K562 (cell line): ENCODE results near the gene ANKZF1. TPM values are rescaled to one million over a fixed set of nuclear protein-coding genes. Genes with fewer than 3 reads are reported as not detected.

Experiments used
- CHD4 ChIP-seq: fragments of 200-600 bp; sonication (generic); IDR thresholded peaks from 3 replicates; pipeline ENCODE4 v1.6.1; 2012; ENCODE audit warnings: low read depth, mild to moderate bottlenecking, mixed read lengths, low read length, inconsistent platforms; ENCODE audit not compliant: insufficient read depth, insufficient replicate concordance, poor library complexity, severe bottlenecking
- DIDO1 ChIP-seq: fragments of 450-650 bp; IDR thresholded peaks from 2 replicates; pipeline ENCODE4 v1.6.1; 2016; ENCODE audit warnings: low read depth, missing biosample characterization, missing genetic modification characterization
- ETS2 ChIP-seq: IDR thresholded peaks from 2 replicates; pipeline ENCODE4 v1.6.1; 2016; ENCODE audit warnings: borderline replicate concordance, missing genetic modification characterization, mild to moderate bottlenecking, moderate library complexity, missing compliant biosample characterization; ENCODE audit not compliant: poor library complexity, severe bottlenecking
- GABPB1 ChIP-seq: sonication (generic); formaldehyde crosslinking; IDR thresholded peaks from 2 replicates; pipeline ENCODE4 v1.8.0; 2022; ENCODE audit warnings: mild to moderate bottlenecking, missing genetic modification reagents
- NFIC ChIP-seq: fragments of 450-650 bp; IDR thresholded peaks from 2 replicates; pipeline ENCODE4 v1.6.1; 2017; ENCODE audit warnings: mild to moderate bottlenecking, inconsistent platforms
- RUNX1 ChIP-seq: sonication (generic); IDR thresholded peaks from 2 replicates; pipeline ENCODE4 v1.6.1; 2016; ENCODE audit warnings: antibody characterized with exemption, low read depth
- SMAD4 ChIP-seq: fragments of 250-450 bp; sonication (Bioruptor Pico); conservative IDR thresholded peaks from 2 replicates; pipeline ENCODE4 v1.8.0; 2021; ENCODE audit warnings: inconsistent platforms, mild to moderate bottlenecking, moderate library complexity
- TBP ChIP-seq: optimal IDR thresholded peaks from 2 replicates; pipeline ENCODE3; 2011; ENCODE audit warnings: low read depth, low read length, improper control_type of control experiment
- TCF7 ChIP-seq: sonication (generic); IDR thresholded peaks from 2 replicates; pipeline ENCODE4 v1.6.1; 2016; ENCODE audit warnings: antibody characterized with exemption, borderline replicate concordance
- TEAD2 ChIP-seq: fragments of 450-650 bp; IDR thresholded peaks from 2 replicates; pipeline ENCODE4 v1.6.1; 2016; ENCODE audit warnings: missing genetic modification characterization, control low read depth, missing compliant biosample characterization
- ZNF324 ChIP-seq: fragments of 250-450 bp; sonication (Bioruptor Pico); IDR thresholded peaks from 2 replicates; pipeline ENCODE4 v1.4.0; 2020; ENCODE audit warnings: mild to moderate bottlenecking
- polyA plus RNA-seq, 8 experiments: library from polyadenylated mRNA; depleted of rRNA in 4 of 8; stranded (reverse) in 5 of 8; unstranded in 3 of 8; fragments of >200 nt; fragmentation: Nextera tagmentation in 2 of 8; fragmentation: Illumina TruSeq in 1 of 8; extraction: Ambion mirVana in 2 of 8; extraction: Trizol in 1 of 8; gene quantifications; 2 replicates each; pipeline versions ENCODE4 v1.2.1 to v1.2.3, GENCODE V29; 2011 to 2014; ENCODE audit warnings: inconsistent platforms in 1 of 8, missing spikeins in 1 of 8
- total RNA-seq, 7 experiments: library from RNA; depleted of rRNA in 6 of 7; stranded (reverse); fragments of >200 nt in 6 of 7; fragmentation: Illumina TruSeq in 2 of 7; extraction: Trizol in 2 of 7; gene quantifications; 2 replicates each; pipeline versions ENCODE4 v1.2.1 to v1.2.3, GENCODE V29; 2011 to 2021; ENCODE audit warnings: low replicate concordance in 1 of 7
- TF ChIP-seq, protein P1 (sequence below), 2 experiments: fragments of 450-650 bp in 1 of 2; sonication (generic) in 1 of 2; formaldehyde crosslinking in 1 of 2; IDR thresholded peaks; 2 replicates each; pipeline versions ENCODE4 v1.7.1 to v1.9.0; 2016 to 2022; ENCODE audit warnings: inconsistent platforms in 1 of 2, mild to moderate bottlenecking in 1 of 2, missing genetic modification reagents in 1 of 2
- TF ChIP-seq, protein P2 (sequence below): fragments of 450-650 bp; formaldehyde crosslinking; IDR thresholded peaks from 2 replicates; pipeline ENCODE4 v1.4.0; 2020; ENCODE audit warnings: mild to moderate bottlenecking, moderate library complexity
- TF ChIP-seq, protein P3 (sequence below): fragments of 200-800 bp; sonication (Bioruptor generic); IDR thresholded peaks from 2 replicates; pipeline ENCODE4 v1.6.1; 2017; ENCODE audit warnings: missing genetic modification characterization, missing compliant biosample characterization

The ANKZF1 gene
- total and polyA plus RNA-seq, 9 of the 15 experiments (the other 6 are each of a cell fraction or from before 2014, with no cell fraction given): 3.1 to 60.6 (median 31.0) TPM

DNA sequence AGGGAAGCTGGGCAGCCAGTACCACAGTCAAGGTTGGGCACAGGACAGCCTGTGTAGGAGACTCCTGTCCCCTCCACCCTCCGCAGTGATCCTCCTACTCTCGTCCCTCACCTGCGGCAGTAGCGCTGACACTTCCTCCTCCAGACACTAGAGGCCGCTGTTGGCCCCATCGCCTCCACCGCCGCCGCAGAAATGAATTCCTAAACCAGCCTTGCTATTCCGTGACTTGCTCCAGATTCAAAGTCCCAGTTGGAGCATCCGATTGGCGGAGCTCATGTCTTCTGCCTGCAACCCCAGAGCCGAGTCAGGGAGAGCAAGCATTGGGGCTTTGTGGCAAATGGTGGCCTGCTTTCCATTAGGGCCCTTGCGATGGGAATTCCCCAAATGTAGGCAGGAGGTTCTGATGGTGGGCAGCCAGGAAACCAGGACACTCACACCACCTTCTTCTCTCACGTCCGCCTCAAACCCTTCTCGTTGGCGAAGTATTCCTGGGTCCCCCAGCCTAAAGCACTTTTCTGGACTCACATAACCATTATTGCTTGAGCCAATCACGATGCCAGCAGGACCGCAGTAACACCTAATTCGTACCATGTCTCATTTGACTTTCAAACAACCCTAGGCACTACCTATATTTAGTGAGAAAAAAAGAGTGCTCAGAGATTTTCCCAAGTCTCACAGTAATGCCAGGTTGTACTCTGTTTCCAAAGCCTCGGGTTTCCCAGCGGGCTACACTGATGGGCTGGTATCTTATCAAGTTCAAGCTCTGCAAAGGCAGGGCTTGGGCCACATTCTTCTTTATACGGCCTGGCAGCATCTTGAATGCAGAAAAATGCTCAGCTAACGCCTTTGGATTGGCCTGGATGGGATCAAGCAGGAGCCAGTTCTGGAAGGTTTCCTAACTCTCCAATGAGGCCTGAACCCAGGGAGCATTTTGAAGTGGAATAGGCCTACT lies 48.4 kb downstream of the ANKZF1 start (continued):
- no peak for TF ChIP-seq NFIC
- no peak for TF ChIP-seq SMAD4 (CRISPR knock-in tag)
- TF ChIP-seq ZNF324 (CRISPR knock-in tag): no peak
- TF ChIP-seq ETS2 (tag): no peak
- TF ChIP-seq, protein P1, sequence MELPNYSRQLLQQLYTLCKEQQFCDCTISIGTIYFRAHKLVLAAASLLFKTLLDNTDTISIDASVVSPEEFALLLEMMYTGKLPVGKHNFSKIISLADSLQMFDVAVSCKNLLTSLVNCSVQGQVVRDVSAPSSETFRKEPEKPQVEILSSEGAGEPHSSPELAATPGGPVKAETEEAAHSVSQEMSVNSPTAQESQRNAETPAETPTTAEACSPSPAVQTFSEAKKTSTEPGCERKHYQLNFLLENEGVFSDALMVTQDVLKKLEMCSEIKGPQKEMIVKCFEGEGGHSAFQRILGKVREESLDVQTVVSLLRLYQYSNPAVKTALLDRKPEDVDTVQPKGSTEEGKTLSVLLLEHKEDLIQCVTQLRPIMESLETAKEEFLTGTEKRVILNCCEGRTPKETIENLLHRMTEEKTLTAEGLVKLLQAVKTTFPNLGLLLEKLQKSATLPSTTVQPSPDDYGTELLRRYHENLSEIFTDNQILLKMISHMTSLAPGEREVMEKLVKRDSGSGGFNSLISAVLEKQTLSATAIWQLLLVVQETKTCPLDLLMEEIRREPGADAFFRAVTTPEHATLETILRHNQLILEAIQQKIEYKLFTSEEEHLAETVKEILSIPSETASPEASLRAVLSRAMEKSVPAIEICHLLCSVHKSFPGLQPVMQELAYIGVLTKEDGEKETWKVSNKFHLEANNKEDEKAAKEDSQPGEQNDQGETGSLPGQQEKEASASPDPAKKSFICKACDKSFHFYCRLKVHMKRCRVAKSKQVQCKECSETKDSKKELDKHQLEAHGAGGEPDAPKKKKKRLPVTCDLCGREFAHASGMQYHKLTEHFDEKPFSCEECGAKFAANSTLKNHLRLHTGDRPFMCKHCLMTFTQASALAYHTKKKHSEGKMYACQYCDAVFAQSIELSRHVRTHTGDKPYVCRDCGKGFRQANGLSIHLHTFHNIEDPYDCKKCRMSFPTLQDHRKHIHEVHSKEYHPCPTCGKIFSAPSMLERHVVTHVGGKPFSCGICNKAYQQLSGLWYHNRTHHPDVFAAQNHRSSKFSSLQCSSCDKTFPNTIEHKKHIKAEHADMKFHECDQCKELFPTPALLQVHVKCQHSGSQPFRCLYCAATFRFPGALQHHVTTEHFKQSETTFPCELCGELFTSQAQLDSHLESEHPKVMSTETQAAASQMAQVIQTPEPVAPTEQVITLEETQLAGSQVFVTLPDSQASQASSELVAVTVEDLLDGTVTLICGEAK (IDR thresholded peaks at IDR 0.05): no peak
- TF ChIP-seq, protein P1 (CRISPR knock-in tag; IDR thresholded peaks at IDR 0.05): no peak
- no peak for TF ChIP-seq CHD4
- TF ChIP-seq, protein P2, sequence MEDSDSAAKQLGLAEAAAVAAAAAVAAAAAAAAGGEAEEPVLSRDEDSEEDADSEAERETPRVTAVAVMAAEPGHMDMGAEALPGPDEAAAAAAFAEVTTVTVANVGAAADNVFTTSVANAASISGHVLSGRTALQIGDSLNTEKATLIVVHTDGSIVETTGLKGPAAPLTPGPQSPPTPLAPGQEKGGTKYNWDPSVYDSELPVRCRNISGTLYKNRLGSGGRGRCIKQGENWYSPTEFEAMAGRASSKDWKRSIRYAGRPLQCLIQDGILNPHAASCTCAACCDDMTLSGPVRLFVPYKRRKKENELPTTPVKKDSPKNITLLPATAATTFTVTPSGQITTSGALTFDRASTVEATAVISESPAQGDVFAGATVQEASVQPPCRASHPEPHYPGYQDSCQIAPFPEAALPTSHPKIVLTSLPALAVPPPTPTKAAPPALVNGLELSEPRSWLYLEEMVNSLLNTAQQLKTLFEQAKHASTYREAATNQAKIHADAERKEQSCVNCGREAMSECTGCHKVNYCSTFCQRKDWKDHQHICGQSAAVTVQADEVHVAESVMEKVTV (CRISPR knock-in tag): 0 out of 2 replicates have a peak, but pooled peaks have one; percentile 7
- TF ChIP-seq, protein P3, sequence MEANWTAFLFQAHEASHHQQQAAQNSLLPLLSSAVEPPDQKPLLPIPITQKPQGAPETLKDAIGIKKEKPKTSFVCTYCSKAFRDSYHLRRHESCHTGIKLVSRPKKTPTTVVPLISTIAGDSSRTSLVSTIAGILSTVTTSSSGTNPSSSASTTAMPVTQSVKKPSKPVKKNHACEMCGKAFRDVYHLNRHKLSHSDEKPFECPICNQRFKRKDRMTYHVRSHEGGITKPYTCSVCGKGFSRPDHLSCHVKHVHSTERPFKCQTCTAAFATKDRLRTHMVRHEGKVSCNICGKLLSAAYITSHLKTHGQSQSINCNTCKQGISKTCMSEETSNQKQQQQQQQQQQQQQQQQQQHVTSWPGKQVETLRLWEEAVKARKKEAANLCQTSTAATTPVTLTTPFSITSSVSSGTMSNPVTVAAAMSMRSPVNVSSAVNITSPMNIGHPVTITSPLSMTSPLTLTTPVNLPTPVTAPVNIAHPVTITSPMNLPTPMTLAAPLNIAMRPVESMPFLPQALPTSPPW (CRISPR knock-in tag): no peak
- TF ChIP-seq TCF7: no peak
- no peak for TF ChIP-seq GABPB1 (CRISPR knock-in tag)
- no peak for TF ChIP-seq RUNX1
- TF ChIP-seq TBP: peak; percentile 11
- TF ChIP-seq DIDO1 (tag): no peak
- no peak for TF ChIP-seq TEAD2 (tag)
